WI38 (cell line): ENCODE results near the gene GOLPH3.

Experiments
- H3K4me3 ChIP-seq: 2 replicates; pipeline ENCODE4 v1.5.1; 2011; ENCODE audit warnings: low read depth, mild to moderate bottlenecking, control low read depth, low read length
- CTCF ChIP-seq: IDR thresholded peaks from 2 replicates; pipeline ENCODE4 v1.5.1; 2012; ENCODE audit warnings: low read depth, mild to moderate bottlenecking, control low read depth, low read length

The GOLPH3 gene

GRCh38 chr5:32157078-32157477, 17.0 kb downstream of the GOLPH3 start:
- TF ChIP-seq CTCF: no peak
- no peak overlapping the region for H3K4me3 ChIP-seq

GRCh38 chr5:32156635-32157034, 17.5 kb downstream of the GOLPH3 start:
- TF ChIP-seq CTCF: no peak
- no peak overlapping the region for H3K4me3 ChIP-seq

- no peak for TF ChIP-seq CTCF
- H3K4me3 ChIP-seq: no peak overlapping the region
These were observed 18.9 kb downstream of the GOLPH3 start for GRCh38 chr5:32155211-32155610.

- no peak for TF ChIP-seq CTCF
- H3K4me3 ChIP-seq: no peak overlapping the region
These were observed 20.4 kb downstream of the GOLPH3 start for GRCh38 chr5:32153723-32154122.

- H3K4me3 ChIP-seq: no peak overlapping the region
- TF ChIP-seq CTCF: no peak
These were observed 22.9 kb downstream of the GOLPH3 start for GRCh38 chr5:32151198-32151597.

GRCh38 chr5:32150366-32150765, 23.8 kb downstream of the GOLPH3 start:
- H3K4me3 ChIP-seq: no peak overlapping the region

GRCh38 chr5:32147959-32148358, 26.2 kb downstream of the GOLPH3 start:
- no peak for TF ChIP-seq CTCF
- no peak overlapping the region for H3K4me3 ChIP-seq

More at GRCh38 chr5:32150366-32150765, 23.8 kb downstream of the GOLPH3 start:
- TF ChIP-seq CTCF: no peak
